DOHH2 (cell line): ENCODE measurements around the gene PRND.

ENCODE experiments used
- H3F3A ChIP-seq: fragments of 200-600 bp; sonication (generic), shearing (Covaris generic); 2 replicates; pipeline ENCODE4 v1.6.0; 2016; ENCODE audit warnings: antibody characterized with exemption, mild to moderate bottlenecking; ENCODE audit not compliant: control insufficient read depth, insufficient read depth
- H3K27ac ChIP-seq: fragments of 200-600 bp; sonication (generic); 2 replicates; pipeline ENCODE4 v1.5.1; 2014; ENCODE audit warnings: low read depth, mild to moderate bottlenecking, low read length, moderate library complexity
- H3K27me3 ChIP-seq: fragments of 200-600 bp; sonication (generic); 2 replicates; pipeline ENCODE4 v1.6.1; 2014; ENCODE audit warnings: mild to moderate bottlenecking, low read length, mixed read lengths; ENCODE audit not compliant: control insufficient read depth
- H3K36me3 ChIP-seq: fragments of 200-600 bp; sonication (generic); 2 replicates; pipeline ENCODE4 v1.6.1; 2014; ENCODE audit warnings: mild to moderate bottlenecking, low read length, moderate library complexity, mixed read lengths; ENCODE audit not compliant: control insufficient read depth
- H3K4me1 ChIP-seq: fragments of 200-600 bp; sonication (generic); 2 replicates; pipeline ENCODE4 v1.6.1; 2014; ENCODE audit warnings: mild to moderate bottlenecking, low read length, mixed read lengths; ENCODE audit not compliant: control insufficient read depth
- H3K4me2 ChIP-seq: fragments of 200-600 bp; sonication (generic); 2 replicates; pipeline ENCODE4 v1.6.0; 2014; ENCODE audit warnings: mild to moderate bottlenecking, low read length, moderate library complexity
- H3K4me3 ChIP-seq: fragments of 200-600 bp; sonication (generic); 2 replicates; pipeline ENCODE4 v1.5.1; 2014; ENCODE audit warnings: mild to moderate bottlenecking, low read length, mixed read lengths
- H3K79me2 ChIP-seq: fragments of 200-600 bp; sonication (generic); 2 replicates; pipeline ENCODE4 v1.6.1; 2014; ENCODE audit warnings: mild to moderate bottlenecking, low read length, mixed read lengths; ENCODE audit not compliant: control insufficient read depth
- H3K9me2 ChIP-seq: fragments of 200-600 bp; sonication (generic); replicated peaks from 2 replicates; pipeline ENCODE4 v1.6.1; 2014; ENCODE audit warnings: mild to moderate bottlenecking, low read length, mixed read lengths; ENCODE audit not compliant: control insufficient read depth
- H3K9me3 ChIP-seq: fragments of 200-600 bp; sonication (generic); 2 replicates; pipeline ENCODE4 v1.6.1; 2014; ENCODE audit warnings: antibody characterized with exemption, low read length, mixed read lengths; ENCODE audit not compliant: control insufficient read depth, insufficient read depth
- H4K20me1 ChIP-seq: fragments of 200-600 bp; sonication (generic); 2 replicates; pipeline ENCODE4 v1.6.0; 2014; ENCODE audit warnings: low read depth, mild to moderate bottlenecking, antibody characterized with exemption, low read length, moderate library complexity; ENCODE audit not compliant: control insufficient read depth, insufficient read depth
- CTCF ChIP-seq: fragments of 200-600 bp; sonication (generic); IDR thresholded peaks from one replicate; pipeline ENCODE4 v1.5.1; 2014; ENCODE audit warnings: antibody characterized with exemption, mild to moderate bottlenecking, low read depth, low read length; ENCODE audit not compliant: poor library complexity, severe bottlenecking
- EZH2phosphoT487 ChIP-seq: fragments of 200-600 bp; sonication (generic); IDR thresholded peaks from 2 replicates; pipeline ENCODE4 v1.6.1; 2017; ENCODE audit warnings: borderline replicate concordance, mild to moderate bottlenecking, antibody characterized with exemption, low read length, moderate library complexity, mixed read lengths

Gene PRND

GRCh38 chr20:4708856-4709255 lies 12.9 kb upstream of the PRND start:
- no peak overlapping the region for H3K27ac ChIP-seq
- H3K4me2 ChIP-seq = no peak overlapping the region
- H4K20me1 ChIP-seq = no peaks in the 10 kb centered on the region
- no peak overlapping the region for H3K4me3 ChIP-seq
- H3K9me2 ChIP-seq = no peaks in the 10 kb centered on the region
- no peaks in the 10 kb centered on the region for H3K9me3 ChIP-seq
- H3K27me3 ChIP-seq = no peaks in the 10 kb centered on the region
- no peaks in the 10 kb centered on the region for H3F3A ChIP-seq
- no peaks in the 10 kb centered on the region for H3K36me3 ChIP-seq
- peaks cover 18% of the 10 kb centered on the region for H3K4me1 ChIP-seq
- TF ChIP-seq EZH2phosphoT487 (no peak), CTCF (no peak)
- no peaks in the 10 kb centered on the region for H3K79me2 ChIP-seq

GRCh38 chr20:4709261-4710105 lies 12.2 kb upstream of the PRND start:
- H3K27me3 ChIP-seq = no peaks in the 10 kb centered on the region
- H4K20me1 ChIP-seq = no peaks in the 10 kb centered on the region
- TF ChIP-seq CTCF (no peak), EZH2phosphoT487 (no peak)
- H3K27ac ChIP-seq = no peak overlapping the region
- no peak overlapping the region for H3K4me3 ChIP-seq
- H3K4me2 ChIP-seq = no peak overlapping the region
- no peaks in the 10 kb centered on the region for H3K79me2 ChIP-seq
- no peaks in the 10 kb centered on the region for H3F3A ChIP-seq
- H3K9me3 ChIP-seq = no peaks in the 10 kb centered on the region
- no peaks in the 10 kb centered on the region for H3K9me2 ChIP-seq
- H3K4me1 ChIP-seq = peaks cover 18% of the 10 kb centered on the region
- H3K36me3 ChIP-seq = no peaks in the 10 kb centered on the region

- Histone ChIP-seq H3K4me3 (no peak overlapping the region), H3K9me3 (no peaks in the 10 kb centered on the region), H3K4me1 (peaks cover 18% of the 10 kb centered on the region), H3K4me2 (no peak overlapping the region), H3K27ac (no peak overlapping the region), H3K79me2 (no peaks in the 10 kb centered on the region), H3F3A (no peaks in the 10 kb centered on the region), H3K36me3 (no peaks in the 10 kb centered on the region), H3K9me2 (no peaks in the 10 kb centered on the region), H3K27me3 (no peaks in the 10 kb centered on the region), H4K20me1 (no peaks in the 10 kb centered on the region)
- TF ChIP-seq EZH2phosphoT487 (no peak), CTCF (no peak)
Measured at GRCh38 chr20:4710106-4710475, 11.6 kb upstream of the PRND start.
